Body of pancreas (tissue), 4 donors: ENCODE results near the gene PHETA1. TPM values are rescaled to one million over a fixed set of nuclear protein-coding genes. Genes with fewer than 3 reads are reported as not detected.

Source experiments
- ATAC-seq: fragments of 150-250 bp; one replicate; pipeline ENCODE4 v1.9.1; 2016
- DNase-seq, 4 donors: peaks; one replicate each; pipeline ENCODE4 v3.0.0-alpha.2; 2019
- H3K27ac ChIP-seq, 4 donors: fragments of 200-600 bp; sonication (generic); 1 replicate in 3 of 4; 2 replicates in 1 of 4; pipeline versions ENCODE4 v1.5.1 to v1.6.1; 2016 to 2019; ENCODE audit warnings: mild to moderate bottlenecking in 1 of 4, mixed read lengths in 1 of 4, moderate library complexity in 1 of 4
- H3K27me3 ChIP-seq, 2 donors: fragments of 200-600 bp; sonication (generic); one replicate each; pipeline ENCODE4 v1.6.0; 2016; ENCODE audit warnings: mild to moderate bottlenecking in 1 of 2
- H3K36me3 ChIP-seq, 2 donors: fragments of 200-600 bp; sonication (generic); replicated peaks in 1 of 2; 2 replicates each; pipeline ENCODE4 v1.5.1; 2016; ENCODE audit warnings: low read depth in 2 of 2; ENCODE audit not compliant: insufficient read depth in 1 of 2
- H3K4me1 ChIP-seq: fragments of 200-600 bp; sonication (generic); one replicate; pipeline ENCODE4 v1.6.0; 2016
- H3K4me3 ChIP-seq, 2 donors: fragments of 200-600 bp; sonication (generic); 1 replicate in 1 of 2; 2 replicates in 1 of 2; pipeline ENCODE4 v1.5.1; 2016 to 2019
- H3K9me3 ChIP-seq, 3 donors: fragments of 200-600 bp; sonication (generic); 1 replicate in 2 of 3; 2 replicates in 1 of 3; pipeline ENCODE4 v1.5.1; 2016
- POLR2A ChIP-seq, 3 donors: fragments of 450-650 bp; IDR thresholded peaks; one replicate each; pipeline ENCODE4 v1.6.1; 2016; ENCODE audit warnings: antibody characterized with exemption in 3 of 3, mild to moderate bottlenecking in 2 of 3
- WGBS, 2 donors: methylation state at CpG; one replicate each; pipeline ENCODE4 v1.1.5; 2017; 5-methylcytosine and 5-hydroxymethylcytosine counted together
- intact Hi-C: fragments of 100-400 bp; cut with DNase I; formaldehyde crosslinking; loops from one replicate; pipeline ENCODE4 v1.15.1; 2023
- total RNA-seq, 2 donors: library from RNA; depleted of rRNA; stranded (reverse); fragments of >200 nt; gene quantifications; one replicate each; pipeline ENCODE4 v1.1.0, GENCODE V29; 2016
- TF ChIP-seq, protein P1 (sequence below), 7 experiments: fragments of 450-650 bp in 4 of 7; fragments of 200-600 bp in 3 of 7; sonication (generic) in 3 of 7; IDR thresholded peaks; one replicate each; pipeline ENCODE4 v1.5.1; 2016 to 2019; ENCODE audit warnings: antibody characterized with exemption in 7 of 7

The PHETA1 gene
- total RNA-seq, 2 donors from 2014 or later: 20.4 to 31.4 TPM

DNA sequence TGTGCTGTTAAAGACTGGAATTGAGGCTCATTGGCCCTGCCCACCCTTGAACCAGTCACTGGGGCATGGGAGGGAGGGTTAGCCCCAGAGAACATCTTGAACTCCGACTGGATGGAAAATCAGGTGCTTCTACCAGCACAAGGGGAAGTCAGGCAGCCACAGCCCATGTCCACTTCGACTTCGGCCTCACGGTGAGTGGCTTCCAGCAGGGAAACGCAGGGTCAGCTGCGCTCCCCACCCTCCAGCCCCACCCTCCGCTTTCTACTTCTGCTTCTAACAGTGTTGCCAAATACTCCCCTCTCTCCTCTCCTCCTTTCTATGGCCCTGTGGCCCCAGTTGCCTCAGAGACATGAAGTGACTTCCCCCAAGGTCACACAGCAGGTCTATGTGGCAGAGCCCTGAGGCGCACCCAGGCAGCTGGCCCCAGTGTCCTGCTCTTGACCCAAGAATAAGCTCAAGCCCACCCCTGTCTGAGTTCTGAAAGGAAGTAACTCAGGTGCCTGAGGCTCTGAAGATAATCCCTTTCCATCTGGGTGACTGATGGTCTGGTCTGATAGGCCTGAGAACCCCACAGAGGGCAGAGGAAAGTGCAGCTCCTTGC lies 24.9 kb upstream of the PHETA1 start:
- no peak overlapping the region for H3K4me3 ChIP-seq
- DNase-seq (peak in 2 of 4 donors; percentile 21 to 76), ATAC-seq (no peak)
- intact Hi-C loops: no loop called here
- WGBS, 2 donors: 80 to 95% methylated on average over 8 of the region's 8 CpGs
- TF ChIP-seq POLR2A (IDR thresholded peaks at IDR 0.05): no peak
- TF ChIP-seq, protein P1, sequence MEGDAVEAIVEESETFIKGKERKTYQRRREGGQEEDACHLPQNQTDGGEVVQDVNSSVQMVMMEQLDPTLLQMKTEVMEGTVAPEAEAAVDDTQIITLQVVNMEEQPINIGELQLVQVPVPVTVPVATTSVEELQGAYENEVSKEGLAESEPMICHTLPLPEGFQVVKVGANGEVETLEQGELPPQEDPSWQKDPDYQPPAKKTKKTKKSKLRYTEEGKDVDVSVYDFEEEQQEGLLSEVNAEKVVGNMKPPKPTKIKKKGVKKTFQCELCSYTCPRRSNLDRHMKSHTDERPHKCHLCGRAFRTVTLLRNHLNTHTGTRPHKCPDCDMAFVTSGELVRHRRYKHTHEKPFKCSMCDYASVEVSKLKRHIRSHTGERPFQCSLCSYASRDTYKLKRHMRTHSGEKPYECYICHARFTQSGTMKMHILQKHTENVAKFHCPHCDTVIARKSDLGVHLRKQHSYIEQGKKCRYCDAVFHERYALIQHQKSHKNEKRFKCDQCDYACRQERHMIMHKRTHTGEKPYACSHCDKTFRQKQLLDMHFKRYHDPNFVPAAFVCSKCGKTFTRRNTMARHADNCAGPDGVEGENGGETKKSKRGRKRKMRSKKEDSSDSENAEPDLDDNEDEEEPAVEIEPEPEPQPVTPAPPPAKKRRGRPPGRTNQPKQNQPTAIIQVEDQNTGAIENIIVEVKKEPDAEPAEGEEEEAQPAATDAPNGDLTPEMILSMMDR (IDR thresholded peaks at IDR 0.05): no peak
- peaks cover 14% of the 10 kb centered on the region for H3K4me1 ChIP-seq
- H3K27ac ChIP-seq: peak overlapping the region in 1 of 4 donors; percentile 38
- no peaks in the 10 kb centered on the region for H3K36me3 ChIP-seq
- no peaks in the 10 kb centered on the region for H3K27me3 ChIP-seq
- H3K9me3 ChIP-seq: no peaks in the 10 kb centered on the region

DNA sequence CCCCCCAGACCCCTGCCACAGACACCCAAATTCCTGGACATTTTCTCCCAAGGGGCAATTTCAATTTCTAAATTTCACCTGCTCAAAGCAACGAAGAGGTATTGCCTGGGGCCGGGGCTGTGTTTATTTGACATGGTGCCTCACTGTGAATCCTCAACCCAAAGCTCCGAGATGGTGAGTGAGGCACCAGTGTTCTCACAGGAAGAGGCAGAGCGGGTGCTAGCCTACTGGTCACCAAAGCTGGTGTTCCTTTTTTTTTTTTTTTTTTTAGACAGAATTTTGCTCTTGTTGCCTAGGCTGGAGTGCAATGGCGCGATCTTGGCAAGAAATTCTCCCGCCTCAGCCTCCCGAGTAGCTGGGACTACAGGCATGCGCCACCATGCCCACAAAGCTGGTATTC lies 22.0 kb upstream of the PHETA1 start:
- TF ChIP-seq, protein P1 (IDR thresholded peaks at IDR 0.05): no peak
- TF ChIP-seq POLR2A (IDR thresholded peaks at IDR 0.05): no peak
- WGBS, 2 donors: 86 to 91% methylated on average over 9 of the region's 9 CpGs
- Histone ChIP-seq H3K27ac (no peak overlapping the region), H3K9me3 (no peaks in the 10 kb centered on the region), H3K36me3 (no peaks in the 10 kb centered on the region), H3K4me3 (no peak overlapping the region), H3K27me3 (no peaks in the 10 kb centered on the region), H3K4me1 (no peaks in the 10 kb centered on the region)
- ATAC-seq (no peak), DNase-seq (no peak)
- intact Hi-C loops: no loop called here

DNA sequence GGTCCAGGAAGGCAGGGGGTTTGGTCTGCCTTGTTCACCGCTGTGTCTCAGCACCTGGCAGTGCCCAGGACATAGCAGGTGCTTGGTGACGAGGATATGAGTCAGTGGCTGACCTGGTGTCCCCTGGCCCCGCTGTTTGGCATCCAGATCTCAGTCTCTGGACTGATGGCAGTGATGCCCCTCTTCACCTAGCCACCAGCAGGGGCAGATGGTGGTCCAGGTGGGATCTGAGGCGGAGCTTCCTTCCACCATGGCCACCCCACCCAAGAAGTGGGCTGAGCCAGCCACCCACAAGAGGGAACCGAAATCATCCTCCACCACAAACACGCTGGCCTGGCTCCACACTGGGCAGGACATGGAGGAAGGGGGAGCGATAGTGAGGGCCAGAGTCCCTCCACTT lies 20.7 kb upstream of the PHETA1 start:
- ATAC-seq: no peak
- no peaks in the 10 kb centered on the region for H3K4me1 ChIP-seq
- H3K27me3 ChIP-seq: no peaks in the 10 kb centered on the region
- intact Hi-C loops: no loop called here
- WGBS, 2 donors: 72 to 84% methylated on average over 5 to 7 of the region's 7 CpGs
- no peak for TF ChIP-seq POLR2A (IDR thresholded peaks at IDR 0.05)
- TF ChIP-seq, protein P1 (IDR thresholded peaks at IDR 0.05): no peak
- no peaks in the 10 kb centered on the region for H3K36me3 ChIP-seq
- H3K27ac ChIP-seq: no peak overlapping the region
- no peaks in the 10 kb centered on the region for H3K9me3 ChIP-seq
- no peak for DNase-seq
- no peak overlapping the region for H3K4me3 ChIP-seq

DNA sequence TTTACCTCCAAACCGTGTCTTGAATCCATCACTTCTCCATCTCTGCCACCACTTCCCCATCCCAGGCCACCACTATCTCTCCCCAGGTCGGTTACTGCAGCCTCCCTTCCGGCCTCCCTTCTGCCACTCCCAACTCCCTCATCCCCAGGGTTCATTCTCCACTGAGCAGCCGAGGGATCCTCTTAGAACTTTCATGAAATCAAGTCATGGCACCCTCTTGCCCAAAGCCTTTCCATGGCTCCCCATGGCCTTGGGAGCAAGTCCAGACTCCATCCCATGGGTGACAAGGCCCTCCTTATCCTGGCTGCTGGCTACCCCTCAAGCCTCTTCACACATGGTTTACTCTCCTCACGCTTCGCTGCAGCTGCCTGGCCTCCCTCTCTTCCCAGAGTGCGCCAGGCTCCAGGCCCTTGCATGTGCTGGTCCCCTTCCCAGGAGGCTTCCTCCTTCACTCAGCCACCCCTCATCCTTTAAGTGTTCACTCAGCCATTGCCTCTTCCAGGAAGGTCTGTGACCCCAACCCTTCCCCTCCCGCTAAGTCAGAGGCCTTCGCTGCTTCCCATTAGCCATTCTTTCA lies 18.9 kb upstream of the PHETA1 start:
- Histone ChIP-seq H3K36me3 (no peaks in the 10 kb centered on the region), H3K4me1 (no peaks in the 10 kb centered on the region), H3K9me3 (no peaks in the 10 kb centered on the region), H3K27ac (no peak overlapping the region), H3K27me3 (no peaks in the 10 kb centered on the region), H3K4me3 (no peak overlapping the region)
- intact Hi-C loops: no loop called here
- 72 to 79% methylated on average over 9 of the region's 9 CpGs for WGBS, 2 donors
- ATAC-seq (no peak), DNase-seq (no peak)
- TF ChIP-seq POLR2A (IDR thresholded peaks at IDR 0.05): no peak
- TF ChIP-seq, protein P1 (IDR thresholded peaks at IDR 0.05): no peak

DNA sequence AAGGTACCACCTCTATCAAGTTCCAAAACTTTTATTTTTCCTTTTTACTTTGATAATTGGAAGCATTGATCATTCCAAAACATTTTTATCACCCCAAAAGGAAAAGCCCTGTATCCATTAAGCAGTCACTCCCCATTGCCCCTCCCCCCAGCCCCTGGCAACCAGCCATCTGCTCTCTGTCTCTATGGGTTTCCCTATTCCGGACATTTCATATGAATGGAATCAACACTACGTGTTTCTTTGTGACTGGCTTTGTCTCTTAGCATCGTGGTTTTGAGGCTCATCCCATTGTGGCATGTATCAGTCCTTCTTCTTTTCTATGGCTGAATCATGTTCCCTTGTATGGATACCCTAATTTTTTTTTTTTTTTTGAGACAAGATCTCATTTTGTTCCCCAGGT lies 18.0 kb upstream of the PHETA1 start:
- no peak for TF ChIP-seq POLR2A (IDR thresholded peaks at IDR 0.05)
- TF ChIP-seq, protein P1 (IDR thresholded peaks at IDR 0.05): no peak
- Histone ChIP-seq H3K9me3 (no peaks in the 10 kb centered on the region), H3K4me1 (no peaks in the 10 kb centered on the region), H3K27ac (no peak overlapping the region), H3K27me3 (no peaks in the 10 kb centered on the region), H3K36me3 (no peaks in the 10 kb centered on the region), H3K4me3 (no peak overlapping the region)
- WGBS, 2 donors: 37 to 56% methylated on average over 3 of the region's 3 CpGs
- DNase-seq (no peak), ATAC-seq (no peak)
- intact Hi-C loops: no loop called here
